Stimulated activated CD4-positive, alpha-beta T cell treated with anti-CD3 and anti-CD28 coated beads, Interleukin-1b, Interleukin-23, amount 100 ng/mL, for 1 hour (primary cell): Measurements from ENCODE around the gene ANKRD33.
"Not testable (repeated sequence)": the region's sequence is repeated elsewhere in the genome, so short reads cannot be mapped to it uniquely, and the experiment has no call there.

Experiments used
- DNase-seq, 2 donors: peaks; one replicate each; pipeline ENCODE4 v3.0.0-alpha.2; 2020; ENCODE audit warnings: low read depth in 2 of 2

Gene ANKRD33

GRCh38 chr12:51879102-51879501 lies 8.8 kb upstream of the ANKRD33 start:
- no peak for DNase-seq

GRCh38 chr12:51883295-51883694 lies 4.6 kb upstream of the ANKRD33 start:
- no peak for DNase-seq

- no peak for DNase-seq
Measured at GRCh38 chr12:51883998-51884675, 3.8 kb upstream of the ANKRD33 start.

- DNase-seq: no peak
Measured at GRCh38 chr12:51884676-51885229, 3.1 kb upstream of the ANKRD33 start.

- DNase-seq: not testable (repeated sequence)
Measured at GRCh38 chr12:51885294-51886020, 2.4 kb upstream of the ANKRD33 start.

GRCh38 chr12:51886021-51886710 lies 1.7 kb upstream of the ANKRD33 start:
- DNase-seq: no peak

GRCh38 chr12:51888316-51889215 lies 663 bp downstream of the ANKRD33 start:
- DNase-seq: no peak

GRCh38 chr12:51889216-51890132 lies 1.6 kb downstream of the ANKRD33 start:
- DNase-seq: no peak

GRCh38 chr12:51890133-51890464 lies 2.2 kb downstream of the ANKRD33 start:
- DNase-seq: no peak

GRCh38 chr12:51890511-51891171 lies 2.7 kb downstream of the ANKRD33 start:
- DNase-seq: no peak

- DNase-seq: no peak
Measured at GRCh38 chr12:51891843-51892242, 3.9 kb downstream of the ANKRD33 start.

- no peak for DNase-seq
Measured at GRCh38 chr12:51893786-51894185, 5.9 kb downstream of the ANKRD33 start.

- no peak for DNase-seq
Measured at GRCh38 chr12:51895378-51896135, 7.7 kb downstream of the ANKRD33 start.

- DNase-seq: no peak
Measured at GRCh38 chr12:51896236-51896635, 8.3 kb downstream of the ANKRD33 start.

- DNase-seq: no peak
Measured at GRCh38 chr12:51897181-51897580, 9.3 kb downstream of the ANKRD33 start.

GRCh38 chr12:51898506-51898905 lies 10.6 kb downstream of the ANKRD33 start:
- no peak for DNase-seq

GRCh38 chr12:51898937-51899336 lies 11.0 kb downstream of the ANKRD33 start:
- DNase-seq: no peak

GRCh38 chr12:51900323-51900889 lies 12.5 kb downstream of the ANKRD33 start:
- no peak for DNase-seq
